LNCAP (cell line): ENCODE data around the gene HOXD10.

Experiments used
- TF ChIP-seq, protein P1 (sequence below): fragments of 450-650 bp; IDR thresholded peaks from 2 replicates; pipeline ENCODE4 v1.5.1; 2017; ENCODE audit warnings: mild to moderate bottlenecking

HOXD10 gene

DNA sequence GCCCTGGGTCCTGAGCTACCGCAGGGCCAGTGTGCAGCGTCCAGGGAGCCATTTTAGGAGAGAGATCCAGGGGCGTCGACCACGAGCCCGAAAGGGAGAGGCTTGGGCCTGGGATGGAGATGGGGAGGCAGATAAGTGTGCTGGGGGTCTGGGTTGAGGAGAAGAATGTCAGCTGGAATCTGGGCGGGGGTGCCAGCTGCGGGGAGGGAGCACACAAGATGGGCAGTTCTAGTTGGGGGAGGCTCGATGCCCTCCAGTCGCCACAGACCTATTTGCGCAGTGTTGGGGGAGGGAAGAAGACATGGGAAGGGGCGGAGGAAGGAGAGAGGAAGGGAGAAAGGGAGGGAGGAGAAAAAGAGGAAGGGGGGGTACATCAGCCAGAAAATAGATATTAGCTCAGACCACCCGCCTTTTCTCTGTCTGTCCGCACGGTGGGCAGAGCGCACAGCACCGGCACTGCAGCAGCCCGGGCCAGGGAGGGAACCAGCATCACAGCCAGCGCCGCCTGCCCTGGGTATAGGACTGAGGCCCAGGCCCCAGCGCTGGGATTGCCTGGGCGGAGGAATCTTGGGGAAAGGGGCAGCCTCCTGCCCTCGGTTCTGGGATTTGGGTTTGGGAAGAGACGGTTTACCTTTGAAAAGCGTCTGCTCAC is 11.4 kb upstream of the HOXD10 start:
- TF ChIP-seq, protein P1, sequence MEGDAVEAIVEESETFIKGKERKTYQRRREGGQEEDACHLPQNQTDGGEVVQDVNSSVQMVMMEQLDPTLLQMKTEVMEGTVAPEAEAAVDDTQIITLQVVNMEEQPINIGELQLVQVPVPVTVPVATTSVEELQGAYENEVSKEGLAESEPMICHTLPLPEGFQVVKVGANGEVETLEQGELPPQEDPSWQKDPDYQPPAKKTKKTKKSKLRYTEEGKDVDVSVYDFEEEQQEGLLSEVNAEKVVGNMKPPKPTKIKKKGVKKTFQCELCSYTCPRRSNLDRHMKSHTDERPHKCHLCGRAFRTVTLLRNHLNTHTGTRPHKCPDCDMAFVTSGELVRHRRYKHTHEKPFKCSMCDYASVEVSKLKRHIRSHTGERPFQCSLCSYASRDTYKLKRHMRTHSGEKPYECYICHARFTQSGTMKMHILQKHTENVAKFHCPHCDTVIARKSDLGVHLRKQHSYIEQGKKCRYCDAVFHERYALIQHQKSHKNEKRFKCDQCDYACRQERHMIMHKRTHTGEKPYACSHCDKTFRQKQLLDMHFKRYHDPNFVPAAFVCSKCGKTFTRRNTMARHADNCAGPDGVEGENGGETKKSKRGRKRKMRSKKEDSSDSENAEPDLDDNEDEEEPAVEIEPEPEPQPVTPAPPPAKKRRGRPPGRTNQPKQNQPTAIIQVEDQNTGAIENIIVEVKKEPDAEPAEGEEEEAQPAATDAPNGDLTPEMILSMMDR: no peak

DNA sequence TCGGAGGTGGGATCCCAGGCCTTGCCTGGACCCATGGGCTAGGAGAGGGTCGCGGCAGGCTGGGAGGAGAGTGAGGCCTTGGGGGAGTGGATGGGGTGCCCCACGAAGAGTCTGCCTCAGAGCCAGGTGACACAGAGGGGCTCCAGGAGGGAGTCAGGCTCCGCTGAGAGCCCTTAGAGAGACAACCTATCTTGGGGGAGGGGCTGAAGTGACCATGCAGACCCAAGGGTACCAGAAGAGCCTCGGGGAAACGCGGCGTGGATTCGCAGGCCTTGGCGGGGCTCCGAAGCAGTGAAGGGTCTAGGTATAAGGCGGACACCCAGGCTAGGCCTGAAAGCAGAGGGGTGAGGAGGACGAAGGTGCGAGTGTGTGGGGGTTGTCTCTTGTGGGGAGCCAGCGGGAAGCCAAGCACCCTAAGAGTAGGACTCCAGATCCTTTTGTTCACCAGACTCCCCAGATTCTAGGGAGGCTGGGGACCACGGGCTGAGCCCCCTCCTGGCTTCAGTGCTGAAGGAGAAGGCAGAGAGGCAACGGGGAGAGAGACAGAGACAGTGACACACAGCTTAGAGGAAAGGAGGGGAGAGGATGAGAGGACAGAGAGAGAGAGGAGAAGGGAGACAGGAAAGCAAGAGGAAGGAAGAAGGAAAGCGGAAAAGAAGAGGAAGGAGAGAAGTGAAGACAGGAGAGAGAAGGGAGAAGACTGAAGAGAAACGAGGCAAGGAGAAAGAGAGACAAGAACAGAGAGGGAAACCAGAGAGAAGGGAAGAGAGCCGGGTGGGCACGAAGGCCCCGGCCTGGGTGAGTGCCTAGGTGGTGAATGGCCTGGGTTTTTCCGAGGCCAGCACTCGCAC is 10.6 kb upstream of the HOXD10 start:
- TF ChIP-seq, protein P1: no peak

DNA sequence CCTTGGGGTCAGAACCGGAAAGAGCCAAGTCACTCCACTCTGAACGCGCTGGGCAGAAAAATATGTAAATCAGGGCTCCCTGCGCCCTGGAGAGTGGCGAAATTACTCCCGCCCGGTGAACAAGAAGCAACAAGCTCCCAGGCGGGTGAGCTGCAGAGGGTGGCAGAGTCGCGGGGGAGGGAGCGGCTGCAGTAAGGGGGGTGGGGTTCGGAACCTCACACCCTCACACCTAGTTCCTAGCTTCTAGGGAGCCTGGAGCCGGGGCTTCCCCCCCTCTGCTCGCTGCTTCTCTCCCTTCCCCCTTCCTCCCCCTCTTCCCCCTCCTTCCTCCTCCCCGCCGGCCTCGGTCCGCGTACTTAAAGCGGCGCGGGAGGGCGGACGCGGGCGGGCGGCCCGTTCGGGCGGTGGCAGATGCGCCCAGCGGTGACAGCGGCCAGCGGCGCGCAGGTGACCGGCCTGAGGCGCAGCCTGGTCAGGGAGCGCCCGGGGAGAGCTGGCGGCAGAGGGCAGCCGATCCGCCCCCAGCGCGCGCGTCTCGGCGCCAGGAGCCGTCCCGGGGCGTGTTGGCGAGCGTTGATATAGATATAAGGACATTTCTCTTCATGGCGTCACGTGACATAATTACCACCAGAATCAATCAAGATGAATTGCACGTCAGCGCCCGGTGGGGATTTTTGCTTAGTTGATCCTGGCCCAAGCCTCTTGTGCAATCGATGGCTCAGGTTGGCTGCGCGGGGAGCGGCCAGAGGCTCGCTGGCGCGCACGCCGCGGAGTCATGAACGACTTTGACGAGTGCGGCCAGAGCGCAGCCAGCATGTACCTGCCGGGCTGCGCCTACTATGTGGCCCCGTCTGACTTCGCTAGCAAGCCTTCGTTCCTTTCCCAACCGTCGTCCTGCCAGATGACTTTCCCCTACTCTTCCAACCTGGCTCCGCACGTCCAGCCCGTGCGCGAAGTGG is 9.7 kb upstream of the HOXD10 start, which contains the start of gene HOXD11:
TSS of gene HOXD11 (plus strand) at position 700 of the 959 bp plus-strand sequence. CDS start at position 776, 76 bp downstream.
- TF ChIP-seq, protein P1: no peak

DNA sequence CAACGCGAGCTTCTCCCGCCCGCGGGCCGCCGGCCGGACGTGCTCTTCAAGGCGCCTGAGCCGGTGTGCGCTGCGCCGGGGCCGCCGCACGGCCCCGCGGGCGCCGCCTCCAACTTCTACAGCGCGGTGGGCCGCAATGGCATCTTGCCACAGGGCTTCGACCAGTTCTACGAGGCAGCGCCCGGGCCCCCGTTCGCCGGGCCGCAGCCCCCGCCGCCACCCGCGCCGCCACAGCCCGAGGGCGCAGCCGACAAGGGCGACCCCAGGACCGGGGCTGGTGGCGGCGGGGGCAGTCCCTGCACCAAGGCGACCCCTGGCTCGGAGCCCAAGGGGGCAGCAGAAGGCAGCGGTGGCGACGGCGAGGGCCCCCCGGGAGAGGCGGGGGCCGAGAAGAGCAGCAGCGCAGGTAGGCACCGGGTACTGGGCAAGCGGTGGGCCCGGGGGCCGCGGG is 8.8 kb upstream of the HOXD10 start:
- TF ChIP-seq, protein P1: no peak

DNA sequence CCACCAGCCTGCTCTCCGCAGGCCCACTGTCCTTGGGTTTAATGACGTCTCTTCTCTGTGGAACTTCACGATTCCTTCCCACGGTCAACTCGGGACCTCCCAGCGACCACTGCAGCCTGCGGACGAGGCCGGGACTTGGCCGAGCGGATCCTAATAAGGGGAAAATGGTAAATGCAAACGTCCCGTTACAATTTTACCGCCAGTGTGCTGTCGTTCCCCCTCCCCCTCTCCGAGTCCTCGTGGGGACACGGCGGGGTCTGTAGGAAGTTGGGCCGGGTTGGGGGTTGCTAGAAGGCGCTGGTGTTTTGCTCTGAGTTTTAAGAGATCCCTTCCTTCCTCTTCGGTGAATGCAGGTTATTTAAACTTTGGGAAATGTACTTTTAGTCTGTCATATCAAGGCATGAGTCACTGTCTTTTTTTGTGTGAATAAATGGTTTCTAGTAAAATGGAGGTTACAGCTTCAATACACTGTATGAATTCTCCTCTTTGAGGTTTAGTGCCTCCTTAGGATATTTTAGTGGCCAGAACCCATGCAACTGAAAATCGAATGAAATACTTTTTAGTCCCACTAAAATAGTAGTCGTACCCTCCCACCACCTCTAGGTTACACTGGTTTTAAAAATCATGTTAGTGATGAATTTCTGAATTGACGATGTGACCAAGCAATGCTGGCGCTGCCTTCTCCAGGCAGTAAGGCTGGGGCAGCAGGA is 7.2 kb upstream of the HOXD10 start:
- TF ChIP-seq, protein P1: no peak

DNA sequence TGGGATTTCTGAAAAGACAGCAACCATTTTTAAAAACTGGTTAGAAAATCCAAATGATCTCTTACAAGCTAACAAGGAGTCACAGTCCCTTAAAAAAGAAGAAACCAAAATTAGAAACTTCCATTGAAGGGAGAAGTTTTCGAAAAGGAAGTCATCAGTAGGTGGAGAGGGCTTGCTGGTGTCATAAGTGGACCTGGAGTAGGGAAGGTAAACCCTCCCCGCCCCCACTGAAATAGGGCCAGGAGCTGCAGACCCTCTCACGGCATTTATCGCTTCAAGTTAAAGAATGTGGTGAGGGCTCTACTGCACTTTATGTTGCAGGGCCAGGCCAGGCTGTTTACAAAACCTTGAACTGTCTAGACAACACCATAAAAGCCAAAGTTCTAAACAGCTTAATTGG is 6.6 kb upstream of the HOXD10 start:
- TF ChIP-seq, protein P1: no peak
